NCI-H2227 (cell line): Measurements from ENCODE around the gene ZNF502.

ENCODE experiments used
- DNase-seq: peaks from one replicate; lab custom pipeline; 2025; ENCODE audit not compliant: unreplicated experiment; lab: John Stamatoyannopoulos, UW

The ZNF502 gene

GRCh38 chr3:44764248-44764647 lies 51.8 kb downstream of the ZNF502 start:
- DNase-seq = no peak

- DNase-seq = no peak
These were observed 59.1 kb downstream of the ZNF502 start for GRCh38 chr3:44771424-44772098.

- no peak for DNase-seq
These were observed 59.6 kb downstream of the ZNF502 start for GRCh38 chr3:44772099-44772442.
